Amniotic epithelial cell (primary cell): ENCODE results near the gene DUSP14.
A peak's percentile ranks its signal among the peaks of the same experiment; 100 is the strongest.

ENCODE experiments used
- DNase-seq: peaks from one replicate; pipeline ENCODE4 v3.0.0-alpha.2; 2010; ENCODE audit warnings: low read depth

DUSP14 gene

GRCh38 chr17:37517881-37518280, 28.2 kb downstream of the DUSP14 start:
- no peak for DNase-seq

- peak; percentile 34 for DNase-seq
These were observed 29.1 kb downstream of the DUSP14 start for GRCh38 chr17:37518826-37519225.

GRCh38 chr17:37519251-37519985, 29.7 kb downstream of the DUSP14 start:
- DNase-seq = peak; percentile 66

- no peak for DNase-seq
These were observed 30.5 kb downstream of the DUSP14 start for GRCh38 chr17:37520174-37520573.

- no peak for DNase-seq
These were observed 32.1 kb downstream of the DUSP14 start for GRCh38 chr17:37521821-37522220.

GRCh38 chr17:37523715-37524219, 34.1 kb downstream of the DUSP14 start:
- no peak for DNase-seq

GRCh38 chr17:37527249-37527851, 37.7 kb downstream of the DUSP14 start:
- peak; percentile 64 for DNase-seq

GRCh38 chr17:37530420-37530819, 40.7 kb downstream of the DUSP14 start:
- peak; percentile 35 for DNase-seq

GRCh38 chr17:37532756-37533155, 43.1 kb downstream of the DUSP14 start:
- DNase-seq = no peak

GRCh38 chr17:37535906-37536305, 46.2 kb downstream of the DUSP14 start:
- DNase-seq = no peak

GRCh38 chr17:37538981-37539659, 49.4 kb downstream of the DUSP14 start:
- DNase-seq = no peak

GRCh38 chr17:37541880-37542660, 52.4 kb downstream of the DUSP14 start:
- DNase-seq = peak; percentile 60

GRCh38 chr17:37543637-37544052, 54.0 kb downstream of the DUSP14 start:
- DNase-seq = no peak

- no peak for DNase-seq
These were observed 55.8 kb downstream of the DUSP14 start for GRCh38 chr17:37545486-37545885.

GRCh38 chr17:37546302-37546701, 56.6 kb downstream of the DUSP14 start:
- DNase-seq = no peak

- DNase-seq = no peak
These were observed 58.3 kb downstream of the DUSP14 start for GRCh38 chr17:37547986-37548385.

- peak; percentile 70 for DNase-seq
These were observed 62.1 kb downstream of the DUSP14 start for GRCh38 chr17:37551788-37552187.

GRCh38 chr17:37553401-37553966, 63.8 kb downstream of the DUSP14 start:
- no peak for DNase-seq

- DNase-seq = no peak
These were observed 65.7 kb downstream of the DUSP14 start for GRCh38 chr17:37555386-37555785.

- no peak for DNase-seq
These were observed 67.8 kb downstream of the DUSP14 start for GRCh38 chr17:37557482-37557881.

GRCh38 chr17:37558299-37558698, 68.6 kb downstream of the DUSP14 start:
- DNase-seq = peak; percentile 50
